H9 (cell line): ENCODE results near the gene MYH7. TPM values are rescaled to one million over a fixed set of nuclear protein-coding genes. Genes with fewer than 3 reads are reported as not detected.

ENCODE experiments used
- DNase-seq: peaks from one replicate; pipeline ENCODE4 v3.0.0-alpha.2; 2017
- H2AFZ ChIP-seq: one replicate; pipeline ENCODE4 v1.6.1; 2013; ENCODE audit warnings: mild to moderate bottlenecking, low read length, control low read depth, moderate library complexity
- H2AK5ac ChIP-seq: 2 replicates; pipeline ENCODE4 v1.6.1; 2013; ENCODE audit warnings: low read length, control low read depth, mixed read lengths; ENCODE audit not compliant: insufficient read length
- H2BK120ac ChIP-seq: one replicate; pipeline ENCODE4 v1.6.1; 2013; ENCODE audit warnings: low read depth, mild to moderate bottlenecking, low read length, control low read depth, inconsistent platforms; ENCODE audit not compliant: poor library complexity, severe bottlenecking
- H2BK12ac ChIP-seq: 2 replicates; pipeline ENCODE4 v1.6.1; 2013; ENCODE audit warnings: low read length, control low read depth, mixed read lengths, low read depth; ENCODE audit not compliant: insufficient read length
- H2BK15ac ChIP-seq: 2 replicates; pipeline ENCODE4 v1.6.1; 2013; ENCODE audit warnings: low read depth, low read length, control low read depth
- H2BK20ac ChIP-seq: one replicate; pipeline ENCODE4 v1.6.1; 2013; ENCODE audit warnings: low read depth, mild to moderate bottlenecking, low read length, control low read depth, inconsistent platforms; ENCODE audit not compliant: poor library complexity, severe bottlenecking
- H2BK5ac ChIP-seq: 2 replicates; pipeline ENCODE4 v1.6.1; 2013; ENCODE audit warnings: low read length, control low read depth, mixed read lengths; ENCODE audit not compliant: insufficient read length
- H3K14ac ChIP-seq: 2 replicates; pipeline ENCODE4 v1.6.1; 2013; ENCODE audit warnings: low read length, control low read depth; ENCODE audit not compliant: insufficient read depth
- H3K18ac ChIP-seq: 2 replicates; pipeline ENCODE4 v1.6.1; 2013; ENCODE audit warnings: low read depth, mild to moderate bottlenecking, mixed read lengths, low read length, control low read depth; ENCODE audit not compliant: insufficient read length
- H3K23ac ChIP-seq: 2 replicates; pipeline ENCODE4 v1.6.1; 2013; ENCODE audit warnings: low read length, control low read depth, mixed read lengths, low read depth; ENCODE audit not compliant: insufficient read length
- H3K23me2 ChIP-seq: 2 replicates; pipeline ENCODE4 v1.6.1; 2013; ENCODE audit warnings: low read depth, mild to moderate bottlenecking, mixed read lengths, low read length, control low read depth; ENCODE audit not compliant: insufficient read length, poor library complexity, severe bottlenecking
- H3K27ac ChIP-seq: 2 replicates; pipeline ENCODE4 v1.5.1; 2013; ENCODE audit warnings: low read length, control low read depth, mixed read lengths, low read depth; ENCODE audit not compliant: insufficient read length
- H3K27me3 ChIP-seq: 2 replicates; pipeline ENCODE4 v1.6.1; 2013; ENCODE audit warnings: low read length, control low read depth, inconsistent platforms; ENCODE audit not compliant: insufficient read depth
- H3K4ac ChIP-seq: 2 replicates; pipeline ENCODE4 v1.6.1; 2013; ENCODE audit warnings: low read depth, mild to moderate bottlenecking, control low read depth, inconsistent platforms, low read length, moderate library complexity
- H3K4me1 ChIP-seq: 2 replicates; pipeline ENCODE4 v1.6.1; 2013; ENCODE audit warnings: low read length, control low read depth, inconsistent platforms; ENCODE audit not compliant: insufficient read depth
- H3K4me2 ChIP-seq: 2 replicates; pipeline ENCODE4 v1.6.1; 2013; ENCODE audit warnings: low read length, control low read depth, mixed read lengths; ENCODE audit not compliant: insufficient read length, insufficient read depth
- H3K56ac ChIP-seq: 2 replicates; pipeline ENCODE4 v1.6.1; 2013; ENCODE audit warnings: low read depth, mild to moderate bottlenecking, mixed read lengths, low read length, control low read depth; ENCODE audit not compliant: insufficient read length
- H3K79me1 ChIP-seq: 2 replicates; pipeline ENCODE4 v1.6.1; 2013; ENCODE audit warnings: low read depth, mild to moderate bottlenecking, moderate library complexity, low read length, control low read depth, inconsistent platforms; ENCODE audit not compliant: insufficient read depth, poor library complexity, severe bottlenecking
- H3K79me2 ChIP-seq: 2 replicates; pipeline ENCODE4 v1.6.1; 2013; ENCODE audit warnings: low read length, control low read depth, inconsistent platforms; ENCODE audit not compliant: insufficient read depth
- H3K9ac ChIP-seq: 2 replicates; pipeline ENCODE4 v1.6.1; 2013; ENCODE audit warnings: low read length, control low read depth, mixed read lengths; ENCODE audit not compliant: insufficient read length; ENCODE audit errors: extremely low read depth
- H3K9me3 ChIP-seq: one replicate; pipeline ENCODE4 v1.6.1; 2013; ENCODE audit warnings: low read depth, low read length, inconsistent platforms; ENCODE audit not compliant: control insufficient read depth
- H3T11ph ChIP-seq: one replicate; pipeline ENCODE4 v1.6.1; 2013; ENCODE audit warnings: mild to moderate bottlenecking, low read length, control low read depth, inconsistent platforms
- H4K20me1 ChIP-seq: one replicate; pipeline ENCODE4 v1.6.1; 2013; ENCODE audit not compliant: control insufficient read depth, insufficient read length, insufficient read depth
- H4K5ac ChIP-seq: 2 replicates; pipeline ENCODE4 v1.6.1; 2013; ENCODE audit warnings: low read depth, mild to moderate bottlenecking, mixed read lengths, low read length, control low read depth; ENCODE audit not compliant: insufficient read length
- H4K8ac ChIP-seq: replicated peaks from 2 replicates; pipeline ENCODE4 v1.6.1; 2013; ENCODE audit warnings: low read length, control low read depth, mixed read lengths, low read depth; ENCODE audit not compliant: insufficient read length
- H4K91ac ChIP-seq: 2 replicates; pipeline ENCODE4 v1.6.1; 2013; ENCODE audit warnings: low read depth, mild to moderate bottlenecking, moderate library complexity, mixed read lengths, low read length, control low read depth; ENCODE audit not compliant: insufficient read length
- H3K27ac Mint-ChIP-seq, 3 experiments: 2 replicates in 2 of 3; 3 replicates in 1 of 3; pipeline ENCODE4 v1.8.0; 2020 to 2021; ENCODE audit warnings: mixed read lengths in 3 of 3, mild to moderate bottlenecking in 1 of 3, moderate library complexity in 1 of 3
- H3K27me3 Mint-ChIP-seq: 2 replicates; pipeline ENCODE4 v1.8.0; 2021; ENCODE audit warnings: low read depth, mild to moderate bottlenecking, moderate library complexity, mixed read lengths
- H3K36me3 Mint-ChIP-seq, 3 experiments: 2 replicates in 2 of 3; 3 replicates in 1 of 3; pipeline ENCODE4 v1.8.0; 2020 to 2021; ENCODE audit warnings: low read depth in 3 of 3, mixed read lengths in 3 of 3; ENCODE audit not compliant: insufficient read depth in 1 of 3
- H3K4me1 Mint-ChIP-seq, 2 experiments: 2 replicates each; pipeline ENCODE4 v1.8.0; 2020; ENCODE audit warnings: mixed read lengths in 2 of 2
- H3K4me3 Mint-ChIP-seq, 2 experiments: 2 replicates in 1 of 2; 3 replicates in 1 of 2; pipeline ENCODE4 v1.8.0; 2020 to 2021; ENCODE audit warnings: mild to moderate bottlenecking in 2 of 2, mixed read lengths in 2 of 2, moderate library complexity in 1 of 2
- H3K9me3 Mint-ChIP-seq, 2 experiments: 2 replicates in 1 of 2; 3 replicates in 1 of 2; pipeline ENCODE4 v1.8.0; 2020; ENCODE audit warnings: mild to moderate bottlenecking in 2 of 2, mixed read lengths in 2 of 2, moderate library complexity in 1 of 2
- WGBS: extraction: QIAGEN DNeasy Blood & Tissue Kit; methylation state at CpG from one replicate; pipeline ENCODE4 v1.1.7; 2013; ENCODE audit warnings: missing lambda C conversion rate, low lambda C conversion rate, mixed read lengths; ENCODE audit not compliant: insufficient read length; ENCODE audit errors: extremely low coverage; 5-methylcytosine and 5-hydroxymethylcytosine counted together
- total RNA-seq: library from RNA; stranded (reverse); gene quantifications from 2 replicates; pipeline ENCODE4 v1.2.1, GENCODE V29; 2021
- TF ChIP-seq, protein P1 (sequence below): fragments of 200-600 bp; sonication (generic); conservative IDR thresholded peaks from 3 replicates; pipeline ENCODE4 v1.8.0; 2021; ENCODE audit warnings: antibody characterized with exemption, mild to moderate bottlenecking

MYH7 gene
- total RNA-seq, 1 experiment from 2014 or later = not detected

DNA sequence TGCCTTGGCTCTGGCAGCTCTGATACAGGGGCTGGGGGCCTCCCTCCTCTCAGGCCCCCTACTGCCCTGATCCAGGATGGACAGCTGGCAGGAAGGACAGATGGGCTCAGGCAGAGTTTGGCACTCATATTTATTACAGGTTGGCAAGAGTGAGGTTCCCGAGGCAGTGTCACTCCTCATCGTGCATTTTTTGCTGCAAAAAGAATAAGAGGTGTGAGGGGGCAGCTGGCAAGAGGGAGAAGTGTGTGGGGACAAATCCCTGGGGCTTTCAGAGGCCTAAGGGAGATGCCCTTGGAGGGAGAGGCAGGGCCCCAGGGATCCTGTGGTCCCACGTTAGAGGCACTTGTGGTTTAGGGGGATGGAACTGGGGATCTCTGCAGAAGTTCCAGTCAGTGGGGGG is 53.6 kb downstream of the MYH7 start:
- Histone ChIP-seq H2AK5ac (no peak overlapping the region), H3K4ac (no peak overlapping the region), H4K91ac (no peak overlapping the region), H2BK12ac (no peak overlapping the region), H3K14ac (no peak overlapping the region), H3K4me2 (no peak overlapping the region), H3K9ac (no peak overlapping the region), H3K23ac (no peak overlapping the region), H3K56ac (no peak overlapping the region), H3K9me3 (no peaks in the 10 kb centered on the region), H4K5ac (no peak overlapping the region), H3K23me2 (no peaks in the 10 kb centered on the region), H3K4me1 (no peaks in the 10 kb centered on the region), H2BK5ac (no peak overlapping the region), H3K27ac (no peak overlapping the region), H2BK120ac (no peak overlapping the region), H3T11ph (no peak overlapping the region), H4K20me1 (no peaks in the 10 kb centered on the region), H3K79me2 (no peaks in the 10 kb centered on the region), H3K27me3 (no peaks in the 10 kb centered on the region; the same call in 1 of the 2 replicates), H4K8ac (no peak overlapping the region), H3K79me1 (no peaks in the 10 kb centered on the region), H2AFZ (no peak overlapping the region), H2BK15ac (no peak overlapping the region), H3K18ac (no peak overlapping the region), H2BK20ac (no peak overlapping the region)
- DNase-seq = no peak
- Mint-ChIP-seq H3K4me1 (peaks cover 5 to 12% of the 10 kb centered on the region in 2 experiments), H3K27ac (no peak overlapping the region), H3K4me3 (no peak overlapping the region), H3K36me3 (no peaks in the 10 kb centered on the region; a peak in 1 of 7 replicates), H3K27me3 (peaks cover 61% of the 10 kb centered on the region), H3K9me3 (no peaks in the 10 kb centered on the region)
- no CpG with 5 or more reads among the region's 3 CpGs for WGBS
- TF ChIP-seq, protein P1, sequence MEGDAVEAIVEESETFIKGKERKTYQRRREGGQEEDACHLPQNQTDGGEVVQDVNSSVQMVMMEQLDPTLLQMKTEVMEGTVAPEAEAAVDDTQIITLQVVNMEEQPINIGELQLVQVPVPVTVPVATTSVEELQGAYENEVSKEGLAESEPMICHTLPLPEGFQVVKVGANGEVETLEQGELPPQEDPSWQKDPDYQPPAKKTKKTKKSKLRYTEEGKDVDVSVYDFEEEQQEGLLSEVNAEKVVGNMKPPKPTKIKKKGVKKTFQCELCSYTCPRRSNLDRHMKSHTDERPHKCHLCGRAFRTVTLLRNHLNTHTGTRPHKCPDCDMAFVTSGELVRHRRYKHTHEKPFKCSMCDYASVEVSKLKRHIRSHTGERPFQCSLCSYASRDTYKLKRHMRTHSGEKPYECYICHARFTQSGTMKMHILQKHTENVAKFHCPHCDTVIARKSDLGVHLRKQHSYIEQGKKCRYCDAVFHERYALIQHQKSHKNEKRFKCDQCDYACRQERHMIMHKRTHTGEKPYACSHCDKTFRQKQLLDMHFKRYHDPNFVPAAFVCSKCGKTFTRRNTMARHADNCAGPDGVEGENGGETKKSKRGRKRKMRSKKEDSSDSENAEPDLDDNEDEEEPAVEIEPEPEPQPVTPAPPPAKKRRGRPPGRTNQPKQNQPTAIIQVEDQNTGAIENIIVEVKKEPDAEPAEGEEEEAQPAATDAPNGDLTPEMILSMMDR = no peak
